SW480 (cell line): ENCODE measurements around the gene CFAP157.
A peak's percentile ranks its signal among the peaks of the same experiment; 100 is the strongest.

Source experiments
- DNase-seq: peaks from one replicate; pipeline ENCODE4 v3.0.0-alpha.2; 2016; ENCODE audit warnings: low spot score

The CFAP157 gene

GRCh38 chr9:127706836-127707241 is at the start of gene CFAP157:
CFAP157 (plus strand) TSS chr9:127706988; CDS start chr9:127707032, 44 bp downstream.
- peak; percentile 21 for DNase-seq

GRCh38 chr9:127658428-127658827 is 48.4 kb upstream of the CFAP157 start:
- DNase-seq, result no peak

GRCh38 chr9:127660886-127661741 is 45.7 kb upstream of the CFAP157 start:
- DNase-seq, result no peak

GRCh38 chr9:127662617-127663016 is 44.2 kb upstream of the CFAP157 start:
- DNase-seq, result no peak

- no peak for DNase-seq
Measured at GRCh38 chr9:127664324-127664677, 42.5 kb upstream of the CFAP157 start.

- DNase-seq, result no peak
Measured at GRCh38 chr9:127664678-127665507, 41.9 kb upstream of the CFAP157 start.

GRCh38 chr9:127667127-127667844 is 39.5 kb upstream of the CFAP157 start:
- DNase-seq, result no peak

- DNase-seq, result no peak
Measured at GRCh38 chr9:127667906-127668305, 38.9 kb upstream of the CFAP157 start.

GRCh38 chr9:127673234-127673633 is 33.6 kb upstream of the CFAP157 start:
- no peak for DNase-seq

- no peak for DNase-seq
Measured at GRCh38 chr9:127676638-127677037, 30.1 kb upstream of the CFAP157 start.

GRCh38 chr9:127679506-127679905 is 27.3 kb upstream of the CFAP157 start:
- no peak for DNase-seq

GRCh38 chr9:127680226-127680625 is 26.6 kb upstream of the CFAP157 start:
- no peak for DNase-seq

GRCh38 chr9:127680846-127681245 is 25.9 kb upstream of the CFAP157 start:
- no peak for DNase-seq

GRCh38 chr9:127682351-127683136 is 24.2 kb upstream of the CFAP157 start:
- no peak for DNase-seq

- DNase-seq, result no peak
Measured at GRCh38 chr9:127683723-127684122, 23.1 kb upstream of the CFAP157 start.

- no peak for DNase-seq
Measured at GRCh38 chr9:127684576-127684975, 22.2 kb upstream of the CFAP157 start.

- DNase-seq, result no peak
Measured at GRCh38 chr9:127686461-127687393, 20.1 kb upstream of the CFAP157 start.

GRCh38 chr9:127689329-127690000 is 17.3 kb upstream of the CFAP157 start:
- DNase-seq, result no peak

- no peak for DNase-seq
Measured at GRCh38 chr9:127690735-127691134, 16.1 kb upstream of the CFAP157 start.

GRCh38 chr9:127692071-127692470 is 14.7 kb upstream of the CFAP157 start:
- DNase-seq, result no peak
